ENCODE measurements around the gene C1GALT1. TPM values are rescaled to one million over a fixed set of nuclear protein-coding genes. Genes with fewer than 3 reads are reported as not detected.

Gene C1GALT1
- polyA plus RNA-seq, 3 donors = 12.5 to 47.7 (median 45.1) TPM

DNA sequence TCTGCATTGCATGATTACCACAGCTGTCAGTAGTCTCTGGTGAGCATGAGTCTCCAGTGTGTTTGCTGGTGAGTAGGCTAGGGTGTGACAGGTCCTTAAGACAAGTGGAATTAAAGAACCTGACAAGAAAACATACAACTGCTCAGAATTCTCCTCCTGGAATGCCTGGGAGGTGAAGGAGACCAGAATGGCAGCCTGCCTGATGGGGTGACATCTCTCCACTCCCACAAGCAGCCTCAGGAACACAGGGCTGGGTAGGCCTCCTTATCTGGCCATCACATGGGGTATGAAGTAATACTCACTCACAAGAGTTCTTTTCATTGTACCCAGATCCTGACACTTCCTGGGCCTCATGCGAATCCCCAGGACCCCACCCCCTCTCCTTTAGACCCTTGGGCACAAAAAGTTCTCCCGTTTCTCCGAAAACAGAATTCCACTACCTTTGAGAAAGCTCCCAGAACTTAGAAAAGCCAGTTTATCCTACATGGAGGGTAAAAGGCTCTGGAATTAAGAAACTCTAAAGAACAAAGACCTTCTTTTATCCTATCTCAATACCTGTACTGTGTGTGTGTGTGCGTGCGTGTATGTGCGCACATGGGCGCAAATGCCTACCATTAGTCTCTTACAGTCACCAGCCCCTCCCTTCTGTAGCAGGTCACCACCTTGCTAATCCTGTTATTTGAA lies 33.4 kb upstream of the C1GALT1 start:
- Mint-ChIP-seq H3K4me3 (no peak overlapping the region), H3K27ac (no peak overlapping the region), H3K27me3 (ENCODE audit: low read depth in 3 of 3) (peaks cover 0 to 2% (median 0%) of the 10 kb centered on the region in 3 donors), H3K9me3 (peaks cover 7 to 28% (median 18%) of the 10 kb centered on the region in 7 donors), H3K4me1 (peaks cover 14% of the 10 kb centered on the region), H3K36me3 (no peaks in the 10 kb centered on the region)
- Histone ChIP-seq H3K27ac (ENCODE audit: low read depth in 1 of 2, low read length in 2 of 2) (no peak overlapping the region), H3K27me3 (ENCODE audit: control insufficient read depth in 2 of 2, insufficient read depth in 2 of 2, low read length in 2 of 2) (no peaks in the 10 kb centered on the region), H3K4me3 (replicated peaks in 1 of 3; ENCODE audit: low read depth in 2 of 3, low read length in 3 of 3) (no peak overlapping the region), H3K4me1 (ENCODE audit: control insufficient read depth in 1 of 2, insufficient read depth in 2 of 2, low read length in 2 of 2) (peaks cover 2 to 11% of the 10 kb centered on the region in 2 donors), H3K36me3 (replicated peaks in 1 of 2; ENCODE audit: control insufficient read depth in 1 of 2, insufficient read depth in 2 of 2, low read length in 2 of 2) (no peaks in the 10 kb centered on the region), H3K79me2 (ENCODE audit: insufficient read depth, low read length) (no peaks in the 10 kb centered on the region), H3K9me3 (replicated peaks in 1 of 2; ENCODE audit: control insufficient read depth in 1 of 2, insufficient read depth in 1 of 2, low read length in 2 of 2) (peaks cover 4 to 18% of the 10 kb centered on the region in 2 donors), H3K4me2 (replicated peaks; ENCODE audit: extremely low read depth, low read length, poor library complexity, severe bottlenecking) (no peak overlapping the region), H4K20me1 (ENCODE audit: insufficient read depth, low read length) (no peaks in the 10 kb centered on the region), H2AFZ (ENCODE audit: insufficient read depth, low read depth, low read length, poor library complexity, severe bottlenecking) (no peak overlapping the region), H3K9ac (ENCODE audit: insufficient read depth, low read length, poor library complexity, severe bottlenecking) (no peak overlapping the region)
- no peak for DNase-seq
- intact Hi-C loops (cut with micrococcal nuclease) = no loop called here
- TF ChIP-seq, protein P1, sequence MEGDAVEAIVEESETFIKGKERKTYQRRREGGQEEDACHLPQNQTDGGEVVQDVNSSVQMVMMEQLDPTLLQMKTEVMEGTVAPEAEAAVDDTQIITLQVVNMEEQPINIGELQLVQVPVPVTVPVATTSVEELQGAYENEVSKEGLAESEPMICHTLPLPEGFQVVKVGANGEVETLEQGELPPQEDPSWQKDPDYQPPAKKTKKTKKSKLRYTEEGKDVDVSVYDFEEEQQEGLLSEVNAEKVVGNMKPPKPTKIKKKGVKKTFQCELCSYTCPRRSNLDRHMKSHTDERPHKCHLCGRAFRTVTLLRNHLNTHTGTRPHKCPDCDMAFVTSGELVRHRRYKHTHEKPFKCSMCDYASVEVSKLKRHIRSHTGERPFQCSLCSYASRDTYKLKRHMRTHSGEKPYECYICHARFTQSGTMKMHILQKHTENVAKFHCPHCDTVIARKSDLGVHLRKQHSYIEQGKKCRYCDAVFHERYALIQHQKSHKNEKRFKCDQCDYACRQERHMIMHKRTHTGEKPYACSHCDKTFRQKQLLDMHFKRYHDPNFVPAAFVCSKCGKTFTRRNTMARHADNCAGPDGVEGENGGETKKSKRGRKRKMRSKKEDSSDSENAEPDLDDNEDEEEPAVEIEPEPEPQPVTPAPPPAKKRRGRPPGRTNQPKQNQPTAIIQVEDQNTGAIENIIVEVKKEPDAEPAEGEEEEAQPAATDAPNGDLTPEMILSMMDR (IDR thresholded peaks at IDR 0.05) = no peak
- WGBS (ENCODE audit: insufficient coverage) = no CpG with 5 or more reads among the region's 7 CpGs

DNA sequence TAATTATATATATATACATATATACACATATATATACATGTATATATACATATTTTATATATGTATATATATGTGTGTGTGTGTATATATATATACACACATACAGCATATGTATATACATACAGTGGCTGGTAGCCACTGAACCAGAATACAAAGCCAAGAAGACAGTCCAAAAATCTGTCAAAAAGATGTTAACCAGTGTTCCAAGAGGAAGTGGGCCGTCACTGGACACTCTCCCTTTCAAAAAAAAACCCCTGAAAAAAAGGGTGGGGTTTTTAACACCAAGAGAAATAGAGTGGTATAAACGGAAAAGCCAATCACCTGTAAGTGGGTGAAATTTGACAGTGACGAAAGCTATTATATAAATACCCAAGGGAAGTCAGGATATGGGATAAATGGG lies 31.1 kb upstream of the C1GALT1 start:
- Mint-ChIP-seq H3K27ac (no peak overlapping the region), H3K36me3 (peaks cover 0 to 4% of the 10 kb centered on the region in 2 donors), H3K4me1 (peaks cover 16% of the 10 kb centered on the region), H3K4me3 (no peak overlapping the region), H3K9me3 (peaks cover 11 to 25% (median 20%) of the 10 kb centered on the region in 7 donors), H3K27me3 (ENCODE audit: low read depth in 3 of 3) (peaks cover 0 to 2% (median 2%) of the 10 kb centered on the region in 3 donors)
- Histone ChIP-seq H3K36me3 (replicated peaks in 1 of 2; ENCODE audit: control insufficient read depth in 1 of 2, insufficient read depth in 2 of 2, low read length in 2 of 2) (no peaks in the 10 kb centered on the region), H4K20me1 (ENCODE audit: insufficient read depth, low read length) (no peaks in the 10 kb centered on the region), H2AFZ (ENCODE audit: insufficient read depth, low read depth, low read length, poor library complexity, severe bottlenecking) (peak overlapping the region; percentile 16), H3K9me3 (replicated peaks in 1 of 2; ENCODE audit: control insufficient read depth in 1 of 2, insufficient read depth in 1 of 2, low read length in 2 of 2) (peaks cover 14 to 15% of the 10 kb centered on the region in 2 donors), H3K9ac (ENCODE audit: insufficient read depth, low read length, poor library complexity, severe bottlenecking) (no peak overlapping the region), H3K27me3 (ENCODE audit: control insufficient read depth in 2 of 2, insufficient read depth in 2 of 2, low read length in 2 of 2) (no peaks in the 10 kb centered on the region), H3K79me2 (ENCODE audit: insufficient read depth, low read length) (no peaks in the 10 kb centered on the region), H3K4me1 (ENCODE audit: control insufficient read depth in 1 of 2, insufficient read depth in 2 of 2, low read length in 2 of 2) (peaks cover 2 to 11% of the 10 kb centered on the region in 2 donors), H3K4me2 (replicated peaks; ENCODE audit: extremely low read depth, low read length, poor library complexity, severe bottlenecking) (no peak overlapping the region), H3K27ac (ENCODE audit: low read depth in 1 of 2, low read length in 2 of 2) (no peak overlapping the region), H3K4me3 (replicated peaks in 1 of 3; ENCODE audit: low read depth in 2 of 3, low read length in 3 of 3) (no peak overlapping the region)
- TF ChIP-seq, protein P1 (IDR thresholded peaks at IDR 0.05) = no peak
- WGBS (ENCODE audit: insufficient coverage) = no CpG with 5 or more reads among the region's 3 CpGs
- no peak for DNase-seq
- intact Hi-C loops (cut with micrococcal nuclease) = no loop called here
